ENCODE results near the gene TCERG1L.

The TCERG1L gene

DNA sequence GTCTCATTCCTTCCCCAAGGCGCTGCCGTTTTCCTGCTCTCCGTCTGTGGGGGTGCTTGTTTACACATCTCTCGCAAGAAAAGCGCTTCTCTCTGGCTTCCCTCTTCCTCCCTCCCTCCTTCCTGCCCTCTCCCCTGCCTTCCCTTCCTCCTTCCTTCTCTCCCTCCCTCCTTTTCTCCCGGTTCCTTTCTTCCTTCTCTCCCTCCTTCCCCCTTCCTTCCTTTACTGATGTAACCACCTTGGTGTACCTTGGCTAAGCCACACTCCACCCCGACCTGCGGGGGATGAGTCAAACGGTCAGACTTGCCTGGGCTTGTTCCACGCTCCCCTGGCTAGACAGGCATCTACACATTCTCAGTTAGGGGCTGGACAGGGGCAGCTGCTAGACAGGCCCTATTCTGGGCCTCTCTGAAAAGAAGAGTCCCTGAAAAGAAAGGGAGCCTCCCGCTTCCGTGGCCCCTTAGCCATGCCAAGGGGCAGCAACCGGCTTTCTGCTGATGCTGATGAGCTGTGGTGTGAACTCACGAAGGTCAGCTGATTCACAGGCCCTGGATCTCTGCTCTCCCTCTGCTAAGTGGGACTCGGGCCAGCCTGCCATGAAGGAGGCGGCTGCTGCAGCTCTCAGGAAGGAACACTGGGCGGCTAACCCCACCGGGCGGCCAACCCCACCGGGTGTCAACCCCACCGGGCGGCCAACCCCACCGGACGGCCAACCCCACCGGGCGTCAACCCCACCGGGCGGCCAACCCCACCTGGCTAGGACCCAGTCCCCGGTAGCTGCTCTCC lies 216.8 kb downstream of the TCERG1L start:
- no peak for DNase-seq

- DNase-seq: no peak
Measured at GRCh38 chr10:131093795-131094366, 217.6 kb downstream of the TCERG1L start.

GRCh38 chr10:131093346-131093745 lies 218.2 kb downstream of the TCERG1L start:
- no peak for DNase-seq

GRCh38 chr10:131092876-131093275 lies 218.6 kb downstream of the TCERG1L start:
- DNase-seq: no peak

DNA sequence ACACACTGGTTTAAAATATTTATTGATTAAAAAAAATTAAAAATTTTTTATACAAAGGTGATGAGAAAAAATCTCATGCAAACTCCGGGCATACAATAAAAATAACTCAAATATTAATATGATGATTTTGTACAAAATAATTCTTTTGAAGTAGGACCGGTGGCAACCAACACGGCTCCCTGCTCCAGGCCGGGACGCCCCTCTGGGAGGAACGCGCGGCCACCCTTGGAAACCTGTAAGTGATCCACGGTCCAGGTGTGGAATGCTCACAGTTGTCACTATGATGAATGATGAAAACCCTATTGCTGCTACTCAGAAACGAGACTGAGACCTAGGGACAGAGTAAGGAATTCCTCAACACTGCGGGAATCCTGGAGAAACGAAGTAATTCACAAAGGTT lies 219.1 kb downstream of the TCERG1L start:
- no peak for DNase-seq

DNA sequence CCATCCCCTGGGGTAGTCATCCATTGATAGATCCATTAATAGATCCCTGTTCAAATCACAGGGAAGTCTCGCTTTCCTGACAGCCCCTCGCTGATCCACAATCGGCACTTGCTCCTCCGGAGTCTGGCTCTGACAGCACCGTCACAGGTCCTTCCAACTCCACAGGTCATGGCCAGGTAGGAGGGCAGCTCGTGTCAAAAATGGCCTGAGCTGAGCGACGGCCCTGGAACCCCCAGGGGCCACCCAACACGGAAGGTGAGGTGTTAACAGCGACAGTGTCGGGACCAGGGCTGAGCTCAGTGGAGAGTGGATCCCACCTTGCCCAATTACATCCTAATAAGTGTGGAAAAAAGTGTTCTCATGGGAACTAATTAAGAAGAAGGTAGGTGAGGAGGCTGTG lies 219.8 kb downstream of the TCERG1L start:
- DNase-seq: no peak

- DNase-seq: no peak
Measured at GRCh38 chr10:131090761-131091661, 220.5 kb downstream of the TCERG1L start.

GRCh38 chr10:131089861-131090260 lies 221.7 kb downstream of the TCERG1L start:
- DNase-seq: no peak

GRCh38 chr10:131089150-131089549 lies 222.4 kb downstream of the TCERG1L start:
- DNase-seq: no peak

DNA sequence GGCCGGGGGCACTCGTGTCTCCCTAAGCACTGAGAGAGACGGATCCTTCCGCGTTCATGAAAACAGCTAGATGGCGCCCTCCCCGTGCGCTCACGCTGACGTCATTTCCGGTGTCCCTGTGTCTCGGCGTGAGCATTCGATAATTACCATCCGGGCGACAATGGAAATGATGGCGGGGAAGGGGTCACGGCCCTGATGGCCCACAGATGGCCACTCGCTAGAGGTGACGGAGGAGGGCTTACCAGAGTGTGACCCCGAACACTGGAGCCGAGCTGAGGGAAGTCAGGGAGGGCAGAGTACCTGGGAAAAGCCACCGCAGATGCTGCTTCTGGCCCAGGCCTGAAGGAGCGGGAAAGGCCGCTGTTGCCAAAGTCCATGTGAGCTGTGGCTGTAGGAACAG lies 222.9 kb downstream of the TCERG1L start:
- no peak for DNase-seq

DNA sequence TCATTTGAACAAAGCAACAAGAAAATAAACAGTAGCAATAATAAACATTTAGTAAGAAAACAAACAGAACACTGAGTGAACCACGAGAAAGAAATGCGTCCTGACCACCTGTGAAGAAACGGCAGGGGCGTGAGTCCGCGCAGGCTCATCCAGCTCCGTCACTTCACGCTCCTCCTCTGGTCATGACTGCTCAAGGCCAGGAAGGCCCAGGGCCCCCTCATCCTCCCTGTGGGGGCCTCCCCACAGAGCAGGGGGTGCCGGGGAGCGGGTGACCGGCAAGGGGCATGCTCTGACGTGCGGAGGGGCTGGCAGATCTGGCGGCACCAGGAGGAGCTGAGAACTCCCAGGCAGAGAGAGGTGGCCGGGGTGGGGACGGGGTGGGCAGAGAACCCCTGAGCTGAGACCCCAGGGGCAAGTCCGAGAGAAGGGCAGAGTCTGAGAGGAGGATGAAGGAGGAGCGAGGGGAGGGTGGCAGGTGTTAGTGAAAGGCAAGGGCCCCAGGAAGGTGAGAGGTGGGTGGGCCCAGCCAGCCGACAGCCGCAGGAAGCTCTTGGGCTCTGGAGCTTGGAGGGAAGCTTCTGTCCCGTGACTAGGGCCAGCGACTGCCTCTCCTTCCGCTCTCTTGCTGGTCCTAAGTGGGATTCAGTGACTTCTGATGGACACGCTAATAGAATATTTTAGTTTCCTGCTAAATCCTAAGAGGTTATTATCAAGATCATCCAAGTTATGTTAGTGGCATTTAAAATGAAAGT lies 223.9 kb downstream of the TCERG1L start:
- DNase-seq: no peak

DNA sequence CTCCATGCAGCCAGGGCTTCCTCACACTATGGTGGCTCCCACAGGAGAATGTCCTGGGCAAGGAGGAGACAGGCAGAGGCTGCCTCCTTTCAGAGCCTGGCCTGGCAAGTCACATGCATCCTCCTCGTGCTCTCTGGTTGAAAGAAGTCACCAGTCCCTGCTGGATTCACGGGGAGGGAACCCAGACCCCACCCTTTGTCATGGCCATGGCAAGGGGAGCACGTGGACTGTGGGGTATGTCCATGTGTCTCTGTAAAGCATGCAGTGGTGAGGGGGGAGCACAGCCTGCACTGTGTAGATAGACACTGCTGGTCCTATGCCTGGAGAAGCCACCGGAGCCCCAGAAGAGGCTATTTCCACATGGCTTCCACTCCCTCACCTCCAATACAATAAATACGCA lies 225.0 kb downstream of the TCERG1L start:
- DNase-seq: no peak

GRCh38 chr10:131086094-131086493 lies 225.4 kb downstream of the TCERG1L start:
- DNase-seq: no peak

DNA sequence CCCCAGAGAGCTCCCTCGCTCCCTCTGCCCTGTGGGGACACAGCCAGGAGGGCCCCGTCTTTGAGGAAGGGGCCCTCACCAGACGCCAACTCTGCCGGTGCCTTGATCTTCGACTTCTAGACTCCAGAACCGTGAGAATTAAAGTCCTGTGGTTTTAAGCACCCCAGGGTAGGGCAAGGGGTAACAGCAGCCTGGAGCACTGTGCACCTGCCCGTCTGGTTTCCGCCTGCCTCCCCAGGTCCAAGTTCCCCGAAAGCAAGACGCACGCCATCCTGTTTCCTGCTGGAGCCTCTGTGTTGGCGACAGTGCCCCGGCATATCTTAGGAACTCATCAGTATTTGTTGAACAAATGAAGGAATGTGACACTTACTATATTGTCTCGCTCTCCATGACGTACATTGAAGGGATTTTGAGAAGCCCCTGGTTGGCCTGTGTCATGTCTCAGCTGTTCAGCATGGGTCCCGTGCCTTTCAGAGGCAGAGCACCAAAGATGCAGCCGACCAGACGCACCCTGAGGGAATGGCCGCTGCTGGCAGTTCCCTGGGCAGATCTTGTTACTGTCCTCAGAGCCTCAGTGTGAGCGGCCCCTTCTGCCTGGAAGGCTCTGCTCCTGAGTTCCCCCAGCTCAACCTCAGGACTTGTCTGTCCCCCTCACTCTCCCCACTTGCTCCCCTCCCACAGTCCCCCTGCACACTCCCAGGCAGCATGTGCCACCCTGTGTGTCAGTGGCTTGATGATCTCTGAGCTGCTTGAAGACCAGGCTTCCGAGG lies 226.2 kb downstream of the TCERG1L start:
- no peak for DNase-seq

DNA sequence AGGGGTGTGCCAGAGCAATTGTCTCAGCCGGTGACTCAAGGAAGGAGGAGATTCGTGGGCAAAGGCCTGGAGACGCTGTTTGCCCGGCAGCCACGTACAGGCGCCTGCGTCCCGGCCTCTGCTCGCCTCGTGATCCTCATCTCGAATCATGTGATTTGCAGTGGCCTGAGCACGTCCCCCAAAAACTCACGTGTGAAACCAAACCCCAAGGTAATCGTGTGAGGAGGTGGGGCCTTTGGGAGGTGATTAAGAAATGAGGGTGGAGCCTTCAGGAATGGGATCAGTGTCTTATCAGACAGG lies 226.8 kb downstream of the TCERG1L start:
- no peak for DNase-seq

GRCh38 chr10:131083915-131084790 lies 227.4 kb downstream of the TCERG1L start:
- DNase-seq: no peak

DNA sequence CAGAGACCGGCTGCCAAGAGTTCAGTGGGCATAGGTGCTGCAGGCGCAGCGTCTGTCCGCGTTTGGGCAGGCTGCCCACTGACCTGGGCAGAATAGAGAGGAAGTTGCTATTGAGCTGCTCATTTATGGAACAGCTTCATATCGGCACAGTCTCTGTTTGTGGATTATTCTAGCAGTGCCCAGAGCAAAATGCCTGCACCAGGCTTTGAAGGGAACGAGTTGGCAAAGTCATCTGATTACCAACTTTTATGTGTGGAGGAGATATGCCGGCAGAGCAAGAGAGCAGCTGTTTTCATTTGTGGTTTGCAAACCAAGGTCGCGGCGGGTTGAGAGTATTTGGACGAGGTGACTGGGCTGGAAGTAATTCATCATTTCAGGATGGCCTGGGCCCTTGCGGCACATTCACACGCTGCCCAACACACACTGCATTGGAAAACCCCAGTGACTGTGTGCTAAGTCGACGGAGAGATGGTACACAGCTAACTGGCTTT lies 228.5 kb downstream of the TCERG1L start:
- DNase-seq: no peak

DNA sequence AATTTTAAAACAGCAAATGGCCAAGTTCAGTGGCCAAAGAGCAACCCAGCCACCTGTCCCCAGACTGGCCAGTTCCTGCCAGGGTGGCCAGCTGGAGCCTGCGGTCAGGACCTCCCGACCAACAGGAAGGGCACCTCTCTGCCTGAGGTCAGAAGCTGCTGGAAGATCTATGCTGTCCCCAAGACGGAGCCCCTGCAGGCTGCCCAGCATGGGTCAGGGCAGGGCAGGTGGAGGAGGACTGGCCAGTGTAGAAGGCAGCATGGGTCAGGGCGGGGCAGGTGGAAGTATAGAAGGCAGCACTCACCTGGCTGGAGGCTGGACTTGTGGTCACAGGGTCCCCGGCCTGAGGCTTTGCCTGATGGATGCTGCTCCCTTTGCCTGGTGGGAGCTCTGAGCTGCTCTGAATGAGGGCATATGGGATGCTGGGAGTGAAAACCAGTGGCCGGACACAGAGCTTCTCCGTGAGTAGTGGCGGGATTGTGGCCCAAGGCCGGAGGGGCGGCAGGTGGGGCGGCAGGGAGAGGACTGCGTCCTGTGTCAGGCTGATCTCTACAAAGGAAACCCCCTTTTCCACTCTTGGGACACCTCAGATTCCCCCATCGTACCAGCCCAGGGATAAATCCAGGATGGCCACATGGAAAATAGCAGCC lies 229.2 kb downstream of the TCERG1L start:
- no peak for DNase-seq

GRCh38 chr10:131081786-131082185 lies 229.7 kb downstream of the TCERG1L start:
- no peak for DNase-seq

DNA sequence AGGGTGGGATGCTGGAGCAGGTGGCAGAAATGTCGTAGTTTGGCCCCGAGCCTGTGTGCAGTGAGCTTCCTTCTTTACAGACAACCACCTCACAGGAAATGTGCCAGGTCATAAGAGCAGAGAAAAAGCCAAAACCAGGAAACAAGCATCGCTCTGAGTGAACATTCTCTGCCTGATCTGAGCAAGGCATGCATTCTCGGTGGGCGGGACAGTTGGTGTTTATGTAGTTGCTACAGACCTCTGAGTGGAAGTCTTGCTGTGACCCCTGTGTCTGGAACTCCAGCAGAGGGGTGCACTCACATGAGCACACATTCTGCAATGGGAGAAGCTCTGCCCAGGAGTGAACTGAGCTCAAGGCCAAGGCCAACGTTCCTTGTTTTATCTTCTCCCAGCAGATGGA lies 230.1 kb downstream of the TCERG1L start:
- DNase-seq: no peak

- DNase-seq: no peak
Measured at GRCh38 chr10:131080571-131080970, 230.9 kb downstream of the TCERG1L start.
